ENCODE data around the gene PPP2R2B.

PPP2R2B gene

GRCh38 chr5:146919304-146919703 lies 40.7 kb upstream of the PPP2R2B start:
- Histone ChIP-seq H2AFZ (ENCODE audit: insufficient read depth, low read length, poor library complexity) (no peak overlapping the region), H3K4ac (ENCODE audit: low read depth, low read length) (no peak overlapping the region), H3K27me3 (ENCODE audit: insufficient read depth, low read length) (no peaks in the 10 kb centered on the region), H2BK120ac (ENCODE audit: insufficient read depth, low read length, poor library complexity) (no peak overlapping the region), H3K4me1 (ENCODE audit: control insufficient read depth in 1 of 2, insufficient read depth in 2 of 2, low read length in 2 of 2) (no peaks in the 10 kb centered on the region), H3K4me2 (ENCODE audit: low read length) (no peak overlapping the region), H3K23ac (ENCODE audit: low read length) (no peak overlapping the region), H4K12ac (ENCODE audit: low read depth, low read length) (no peak overlapping the region), H2AK5ac (ENCODE audit: low read length) (no peak overlapping the region), H3K18ac (ENCODE audit: low read length) (no peak overlapping the region), H3K27ac (ENCODE audit: low read depth, low read length) (no peak overlapping the region), H4K91ac (ENCODE audit: low read depth, low read length) (no peak overlapping the region), H2BK5ac (ENCODE audit: low read depth, low read length, poor library complexity) (no peak overlapping the region), H3K9ac (ENCODE audit: low read length) (no peak overlapping the region), H3K4me3 (ENCODE audit: low read depth, low read length) (no peak overlapping the region), H4K8ac (ENCODE audit: low read depth, low read length) (no peak overlapping the region), H3K9me3 (ENCODE audit: insufficient read depth, low read depth, low read length) (no peaks in the 10 kb centered on the region), H3K79me1 (ENCODE audit: low read length) (no peaks in the 10 kb centered on the region), H2BK12ac (ENCODE audit: low read length) (no peak overlapping the region), H3K14ac (ENCODE audit: low read length) (no peak overlapping the region), H3K79me2 (ENCODE audit: control insufficient read depth, insufficient read depth, low read length, poor library complexity) (no peaks in the 10 kb centered on the region), H3K36me3 (ENCODE audit: control insufficient read depth in 1 of 2, insufficient read depth in 2 of 2, low read length in 2 of 2) (no peaks in the 10 kb centered on the region)
- WGBS (ENCODE audit: extremely low coverage, insufficient coverage, insufficient read length) = no CpG with 5 or more reads among the region's 2 CpGs
- DNase-seq = no peak

- Histone ChIP-seq H3K9ac (ENCODE audit: low read length) (no peak overlapping the region), H2BK5ac (ENCODE audit: low read depth, low read length, poor library complexity) (no peak overlapping the region), H3K4me3 (ENCODE audit: low read depth, low read length) (no peak overlapping the region), H2BK12ac (ENCODE audit: low read length) (no peak overlapping the region), H3K79me2 (ENCODE audit: control insufficient read depth, insufficient read depth, low read length, poor library complexity) (no peaks in the 10 kb centered on the region), H3K27ac (ENCODE audit: low read depth, low read length) (no peak overlapping the region), H3K27me3 (ENCODE audit: insufficient read depth, low read length) (no peaks in the 10 kb centered on the region), H4K91ac (ENCODE audit: low read depth, low read length) (no peak overlapping the region), H4K8ac (ENCODE audit: low read depth, low read length) (no peak overlapping the region), H4K12ac (ENCODE audit: low read depth, low read length) (no peak overlapping the region), H3K9me3 (ENCODE audit: insufficient read depth, low read depth, low read length) (no peaks in the 10 kb centered on the region), H2BK120ac (ENCODE audit: insufficient read depth, low read length, poor library complexity) (no peak overlapping the region), H3K36me3 (ENCODE audit: control insufficient read depth in 1 of 2, insufficient read depth in 2 of 2, low read length in 2 of 2) (no peaks in the 10 kb centered on the region), H3K4ac (ENCODE audit: low read depth, low read length) (no peak overlapping the region), H3K23ac (ENCODE audit: low read length) (no peak overlapping the region), H3K4me2 (ENCODE audit: low read length) (no peak overlapping the region), H3K14ac (ENCODE audit: low read length) (no peak overlapping the region), H2AK5ac (ENCODE audit: low read length) (no peak overlapping the region), H3K18ac (ENCODE audit: low read length) (no peak overlapping the region), H2AFZ (ENCODE audit: insufficient read depth, low read length, poor library complexity) (no peak overlapping the region), H3K4me1 (ENCODE audit: control insufficient read depth in 1 of 2, insufficient read depth in 2 of 2, low read length in 2 of 2) (no peaks in the 10 kb centered on the region), H3K79me1 (ENCODE audit: low read length) (no peaks in the 10 kb centered on the region)
- WGBS (ENCODE audit: extremely low coverage, insufficient coverage, insufficient read length) = no CpG with 5 or more reads among the region's 1 CpG
- peak in 1 of 2 donors; percentile 28 for DNase-seq
Observed at GRCh38 chr5:146917931-146918330, 39.4 kb upstream of the PPP2R2B start.

- H3K4me2 ChIP-seq (ENCODE audit: low read length) = no peak overlapping the region
- H3K36me3 ChIP-seq (ENCODE audit: control insufficient read depth in 1 of 2, insufficient read depth in 2 of 2, low read length in 2 of 2) = no peaks in the 10 kb centered on the region
- DNase-seq = peak in 1 of 2 donors; percentile 50
- H3K9me3 ChIP-seq (ENCODE audit: insufficient read depth, low read depth, low read length) = no peaks in the 10 kb centered on the region
- no peak overlapping the region for H3K27ac ChIP-seq (ENCODE audit: low read depth, low read length)
- no peaks in the 10 kb centered on the region for H3K79me2 ChIP-seq (ENCODE audit: control insufficient read depth, insufficient read depth, low read length, poor library complexity)
- no peaks in the 10 kb centered on the region for H3K4me1 ChIP-seq (ENCODE audit: control insufficient read depth in 1 of 2, insufficient read depth in 2 of 2, low read length in 2 of 2)
- H2BK5ac ChIP-seq (ENCODE audit: low read depth, low read length, poor library complexity) = no peak overlapping the region
- H3K27me3 ChIP-seq (ENCODE audit: insufficient read depth, low read length) = no peaks in the 10 kb centered on the region
- no peak overlapping the region for H3K4ac ChIP-seq (ENCODE audit: low read depth, low read length)
- H4K8ac ChIP-seq (ENCODE audit: low read depth, low read length) = no peak overlapping the region
- WGBS (ENCODE audit: extremely low coverage, insufficient coverage, insufficient read length) = no CpG with 5 or more reads among the region's 3 CpGs
- no peak overlapping the region for H3K9ac ChIP-seq (ENCODE audit: low read length)
- no peak overlapping the region for H2BK120ac ChIP-seq (ENCODE audit: insufficient read depth, low read length, poor library complexity)
- H4K91ac ChIP-seq (ENCODE audit: low read depth, low read length) = no peak overlapping the region
- H4K12ac ChIP-seq (ENCODE audit: low read depth, low read length) = no peak overlapping the region
- H3K4me3 ChIP-seq (ENCODE audit: low read depth, low read length) = no peak overlapping the region
- no peaks in the 10 kb centered on the region for H3K79me1 ChIP-seq (ENCODE audit: low read length)
- H2BK12ac ChIP-seq (ENCODE audit: low read length) = no peak overlapping the region
- H3K23ac ChIP-seq (ENCODE audit: low read length) = no peak overlapping the region
- H3K14ac ChIP-seq (ENCODE audit: low read length) = no peak overlapping the region
- no peak overlapping the region for H3K18ac ChIP-seq (ENCODE audit: low read length)
- no peak overlapping the region for H2AK5ac ChIP-seq (ENCODE audit: low read length)
- no peak overlapping the region for H2AFZ ChIP-seq (ENCODE audit: insufficient read depth, low read length, poor library complexity)
Observed at GRCh38 chr5:146912874-146913273, 34.3 kb upstream of the PPP2R2B start.

- no peak overlapping the region for H3K9ac ChIP-seq (ENCODE audit: low read length)
- H3K79me1 ChIP-seq (ENCODE audit: low read length) = no peaks in the 10 kb centered on the region
- no peaks in the 10 kb centered on the region for H3K27me3 ChIP-seq (ENCODE audit: insufficient read depth, low read length)
- no peaks in the 10 kb centered on the region for H3K9me3 ChIP-seq (ENCODE audit: insufficient read depth, low read depth, low read length)
- no peak overlapping the region for H2BK120ac ChIP-seq (ENCODE audit: insufficient read depth, low read length, poor library complexity)
- no peak overlapping the region for H2AK5ac ChIP-seq (ENCODE audit: low read length)
- no peak overlapping the region for H3K4ac ChIP-seq (ENCODE audit: low read depth, low read length)
- H3K4me1 ChIP-seq (ENCODE audit: control insufficient read depth in 1 of 2, insufficient read depth in 2 of 2, low read length in 2 of 2) = no peaks in the 10 kb centered on the region
- no peak overlapping the region for H2BK12ac ChIP-seq (ENCODE audit: low read length)
- no peak overlapping the region for H2AFZ ChIP-seq (ENCODE audit: insufficient read depth, low read length, poor library complexity)
- no peak for DNase-seq
- H3K79me2 ChIP-seq (ENCODE audit: control insufficient read depth, insufficient read depth, low read length, poor library complexity) = no peaks in the 10 kb centered on the region
- no peak overlapping the region for H3K23ac ChIP-seq (ENCODE audit: low read length)
- no peaks in the 10 kb centered on the region for H3K36me3 ChIP-seq (ENCODE audit: control insufficient read depth in 1 of 2, insufficient read depth in 2 of 2, low read length in 2 of 2)
- no peak overlapping the region for H3K14ac ChIP-seq (ENCODE audit: low read length)
- H3K18ac ChIP-seq (ENCODE audit: low read length) = no peak overlapping the region
- no peak overlapping the region for H2BK5ac ChIP-seq (ENCODE audit: low read depth, low read length, poor library complexity)
- no peak overlapping the region for H4K12ac ChIP-seq (ENCODE audit: low read depth, low read length)
- H3K4me2 ChIP-seq (ENCODE audit: low read length) = no peak overlapping the region
- H3K27ac ChIP-seq (ENCODE audit: low read depth, low read length) = no peak overlapping the region
- H3K4me3 ChIP-seq (ENCODE audit: low read depth, low read length) = no peak overlapping the region
- no peak overlapping the region for H4K91ac ChIP-seq (ENCODE audit: low read depth, low read length)
- no peak overlapping the region for H4K8ac ChIP-seq (ENCODE audit: low read depth, low read length)
Observed at GRCh38 chr5:146910239-146910638, 31.7 kb upstream of the PPP2R2B start.

All from trophoblast cell (in vitro differentiated cells and primary cell).